GM12801 (cell line): ENCODE results near the gene MAP3K20.

ENCODE experiments used
- CTCF ChIP-seq: IDR thresholded peaks from one replicate; pipeline ENCODE4 v1.5.1; 2011; ENCODE audit warnings: control low read depth; ENCODE audit not compliant: insufficient read length; ENCODE audit errors: extremely low read depth

The MAP3K20 gene

GRCh38 chr2:173079973-173080860, 4.6 kb downstream of the MAP3K20 start:
- TF ChIP-seq CTCF, result no peak

- no peak for TF ChIP-seq CTCF
Measured at GRCh38 chr2:173086518-173087213, 11.0 kb downstream of the MAP3K20 start.

- TF ChIP-seq CTCF, result no peak
Measured at GRCh38 chr2:173087214-173087581, 11.6 kb downstream of the MAP3K20 start.

DNA sequence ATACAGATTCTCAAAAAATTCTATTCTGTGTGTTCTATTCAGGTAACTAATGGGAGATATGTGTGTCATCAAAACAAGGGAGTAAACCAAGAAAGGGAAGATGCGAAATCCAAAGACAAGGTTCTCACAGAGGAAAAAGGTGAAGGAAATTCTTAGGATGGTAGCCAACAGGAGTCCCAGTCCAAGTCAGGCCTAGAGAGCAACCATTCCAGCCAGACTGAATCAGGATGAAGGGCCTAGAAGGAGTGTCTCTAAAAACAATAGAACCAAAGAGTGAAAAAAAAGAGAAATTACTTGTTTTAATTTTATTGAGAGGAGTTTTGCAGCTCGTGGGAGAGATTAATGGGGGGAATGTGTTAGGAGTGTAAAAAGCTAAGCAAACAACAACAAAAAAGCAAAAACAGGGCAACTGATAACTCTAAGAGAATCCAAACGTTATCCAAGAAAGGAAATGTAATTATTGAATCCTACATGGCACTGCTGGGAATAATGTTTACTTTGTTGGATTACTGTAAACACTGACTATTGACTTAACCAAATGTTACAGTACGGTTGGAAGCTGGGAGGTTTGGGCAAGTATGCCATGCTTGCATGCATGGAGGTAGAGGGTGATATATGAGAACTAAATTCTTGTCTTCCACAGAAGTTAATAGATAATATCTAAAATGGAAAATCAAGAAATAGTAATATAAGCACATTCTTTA, 12.3 kb downstream of the MAP3K20 start:
- TF ChIP-seq CTCF, result no peak

GRCh38 chr2:173090276-173090877, 14.7 kb downstream of the MAP3K20 start:
- no peak for TF ChIP-seq CTCF

- no peak for TF ChIP-seq CTCF
Measured at GRCh38 chr2:173090973-173091660, 15.5 kb downstream of the MAP3K20 start.
